Measurements from ENCODE around the gene ZNF282.

The ZNF282 gene

GRCh38 chr7:149195180-149196150 is at the start of gene ZNF282:
ZNF282 (plus strand) TSS chr7:149195546; CDS start chr7:149195590, 44 bp downstream.
- no peak within 1 kb of the TSS for H3K27ac ChIP-seq (ENCODE audit: low read length)
- no peaks in the 10 kb centered on the region for H3K27me3 ChIP-seq (ENCODE audit: control insufficient read depth, insufficient read depth, low read length)
- peaks cover 19% of the 10 kb centered on the region for H3K36me3 ChIP-seq (ENCODE audit: control insufficient read depth, low read depth, low read length)
- H3K9me3 ChIP-seq (ENCODE audit: control insufficient read depth, low read depth, low read length): no peaks in the 10 kb centered on the region
- H3K9ac ChIP-seq (ENCODE audit: low read length): peak within 1 kb of the TSS; percentile 75
- H3K4me3 ChIP-seq (ENCODE audit: low read length): peak within 1 kb of the TSS; percentile 87
- H3K4me1 ChIP-seq (ENCODE audit: control insufficient read depth, low read depth, low read length): no peaks in the 10 kb centered on the region

- Histone ChIP-seq H3K36me3 (ENCODE audit: control insufficient read depth, low read depth, low read length) (no peaks in the 10 kb centered on the region), H3K9ac (ENCODE audit: low read length) (peak within 1 kb of the TSS; percentile 84), H3K27me3 (ENCODE audit: control insufficient read depth, insufficient read depth, low read length) (no peaks in the 10 kb centered on the region), H3K4me1 (ENCODE audit: control insufficient read depth, low read depth, low read length) (peaks cover 47% of the 10 kb centered on the region), H3K9me3 (ENCODE audit: control insufficient read depth, low read depth, low read length) (no peaks in the 10 kb centered on the region), H3K4me3 (ENCODE audit: low read length) (peak within 1 kb of the TSS; percentile 76), H3K27ac (ENCODE audit: low read length) (peak within 1 kb of the TSS; percentile 77)
Observed at GRCh38 chr7:149147072-149147751, 48.1 kb upstream of the ZNF282 start, which contains the start of gene ZNF398. ZNF398 (plus strand) TSS chr7:149147453; CDS start chr7:149147743, 290 bp downstream.

GRCh38 chr7:149147752-149148653 is 47.3 kb upstream of the ZNF282 start:
- peak overlapping the region; percentile 71 for H3K27ac ChIP-seq (ENCODE audit: low read length)
- peak overlapping the region; percentile 84 for H3K9ac ChIP-seq (ENCODE audit: low read length)
- H3K36me3 ChIP-seq (ENCODE audit: control insufficient read depth, low read depth, low read length): peaks cover 3% of the 10 kb centered on the region
- H3K4me3 ChIP-seq (ENCODE audit: low read length): peak overlapping the region; percentile 76
- H3K4me1 ChIP-seq (ENCODE audit: control insufficient read depth, low read depth, low read length): peaks cover 45% of the 10 kb centered on the region
- no peaks in the 10 kb centered on the region for H3K27me3 ChIP-seq (ENCODE audit: control insufficient read depth, insufficient read depth, low read length)
- H3K9me3 ChIP-seq (ENCODE audit: control insufficient read depth, low read depth, low read length): no peaks in the 10 kb centered on the region

- H3K27me3 ChIP-seq (ENCODE audit: control insufficient read depth, insufficient read depth, low read length): no peaks in the 10 kb centered on the region
- H3K36me3 ChIP-seq (ENCODE audit: control insufficient read depth, low read depth, low read length): peaks cover 29% of the 10 kb centered on the region
- H3K4me3 ChIP-seq (ENCODE audit: low read length): no peak overlapping the region
- peaks cover 17% of the 10 kb centered on the region for H3K4me1 ChIP-seq (ENCODE audit: control insufficient read depth, low read depth, low read length)
- no peak overlapping the region for H3K27ac ChIP-seq (ENCODE audit: low read length)
- no peaks in the 10 kb centered on the region for H3K9me3 ChIP-seq (ENCODE audit: control insufficient read depth, low read depth, low read length)
- H3K9ac ChIP-seq (ENCODE audit: low read length): no peak overlapping the region
Observed at GRCh38 chr7:149150981-149151380, 44.4 kb upstream of the ZNF282 start.

GRCh38 chr7:149153346-149153745 is 42.0 kb upstream of the ZNF282 start:
- Histone ChIP-seq H3K27me3 (ENCODE audit: control insufficient read depth, insufficient read depth, low read length) (no peaks in the 10 kb centered on the region), H3K4me1 (ENCODE audit: control insufficient read depth, low read depth, low read length) (peaks cover 8% of the 10 kb centered on the region), H3K9ac (ENCODE audit: low read length) (no peak overlapping the region), H3K9me3 (ENCODE audit: control insufficient read depth, low read depth, low read length) (no peaks in the 10 kb centered on the region), H3K27ac (ENCODE audit: low read length) (no peak overlapping the region), H3K36me3 (ENCODE audit: control insufficient read depth, low read depth, low read length) (peaks cover 41% of the 10 kb centered on the region), H3K4me3 (ENCODE audit: low read length) (no peak overlapping the region)

- Histone ChIP-seq H3K4me3 (ENCODE audit: low read length) (no peak overlapping the region), H3K9me3 (ENCODE audit: control insufficient read depth, low read depth, low read length) (no peaks in the 10 kb centered on the region), H3K27me3 (ENCODE audit: control insufficient read depth, insufficient read depth, low read length) (no peaks in the 10 kb centered on the region), H3K4me1 (ENCODE audit: control insufficient read depth, low read depth, low read length) (peaks cover 8% of the 10 kb centered on the region), H3K27ac (ENCODE audit: low read length) (no peak overlapping the region), H3K9ac (ENCODE audit: low read length) (no peak overlapping the region), H3K36me3 (ENCODE audit: control insufficient read depth, low read depth, low read length) (peaks cover 42% of the 10 kb centered on the region)
Observed at GRCh38 chr7:149154056-149154455, 41.3 kb upstream of the ZNF282 start.

- H3K27ac ChIP-seq (ENCODE audit: low read length): no peak overlapping the region
- H3K36me3 ChIP-seq (ENCODE audit: control insufficient read depth, low read depth, low read length): peaks cover 61% of the 10 kb centered on the region
- H3K4me1 ChIP-seq (ENCODE audit: control insufficient read depth, low read depth, low read length): no peaks in the 10 kb centered on the region
- no peaks in the 10 kb centered on the region for H3K9me3 ChIP-seq (ENCODE audit: control insufficient read depth, low read depth, low read length)
- no peaks in the 10 kb centered on the region for H3K27me3 ChIP-seq (ENCODE audit: control insufficient read depth, insufficient read depth, low read length)
- no peak overlapping the region for H3K9ac ChIP-seq (ENCODE audit: low read length)
- H3K4me3 ChIP-seq (ENCODE audit: low read length): no peak overlapping the region
Observed at GRCh38 chr7:149156898-149157297, 38.4 kb upstream of the ZNF282 start.

GRCh38 chr7:149161241-149161848 is 34.0 kb upstream of the ZNF282 start:
- no peaks in the 10 kb centered on the region for H3K9me3 ChIP-seq (ENCODE audit: control insufficient read depth, low read depth, low read length)
- no peak overlapping the region for H3K27ac ChIP-seq (ENCODE audit: low read length)
- H3K4me1 ChIP-seq (ENCODE audit: control insufficient read depth, low read depth, low read length): no peaks in the 10 kb centered on the region
- no peaks in the 10 kb centered on the region for H3K27me3 ChIP-seq (ENCODE audit: control insufficient read depth, insufficient read depth, low read length)
- H3K4me3 ChIP-seq (ENCODE audit: low read length): no peak overlapping the region
- H3K36me3 ChIP-seq (ENCODE audit: control insufficient read depth, low read depth, low read length): peaks cover 55% of the 10 kb centered on the region
- H3K9ac ChIP-seq (ENCODE audit: low read length): no peak overlapping the region

- no peak overlapping the region for H3K27ac ChIP-seq (ENCODE audit: low read length)
- no peak overlapping the region for H3K4me3 ChIP-seq (ENCODE audit: low read length)
- H3K36me3 ChIP-seq (ENCODE audit: control insufficient read depth, low read depth, low read length): peaks cover 67% of the 10 kb centered on the region
- no peaks in the 10 kb centered on the region for H3K9me3 ChIP-seq (ENCODE audit: control insufficient read depth, low read depth, low read length)
- no peaks in the 10 kb centered on the region for H3K27me3 ChIP-seq (ENCODE audit: control insufficient read depth, insufficient read depth, low read length)
- no peak overlapping the region for H3K9ac ChIP-seq (ENCODE audit: low read length)
- H3K4me1 ChIP-seq (ENCODE audit: control insufficient read depth, low read depth, low read length): no peaks in the 10 kb centered on the region
Observed at GRCh38 chr7:149166142-149166541, 29.2 kb upstream of the ZNF282 start.

- no peaks in the 10 kb centered on the region for H3K27me3 ChIP-seq (ENCODE audit: control insufficient read depth, insufficient read depth, low read length)
- H3K27ac ChIP-seq (ENCODE audit: low read length): no peak overlapping the region
- no peak overlapping the region for H3K4me3 ChIP-seq (ENCODE audit: low read length)
- H3K9ac ChIP-seq (ENCODE audit: low read length): no peak overlapping the region
- H3K9me3 ChIP-seq (ENCODE audit: control insufficient read depth, low read depth, low read length): no peaks in the 10 kb centered on the region
- peaks cover 63% of the 10 kb centered on the region for H3K36me3 ChIP-seq (ENCODE audit: control insufficient read depth, low read depth, low read length)
- H3K4me1 ChIP-seq (ENCODE audit: control insufficient read depth, low read depth, low read length): no peaks in the 10 kb centered on the region
Observed at GRCh38 chr7:149166630-149167352, 28.6 kb upstream of the ZNF282 start.
